Mammary epithelial cell (primary cell): ENCODE results near the gene AKAP13.

Source experiments
- EZH2 ChIP-seq: IDR thresholded peaks from 2 replicates; pipeline ENCODE4 v1.6.1; 2012; ENCODE audit warnings: low read length, inconsistent platforms, borderline replicate concordance
- TF ChIP-seq, protein P1 (sequence below), 2 donors: IDR thresholded peaks in 1 of 2; conservative IDR thresholded peaks in 1 of 2; 2 replicates each; pipeline ENCODE4 v1.5.1; 2011 to 2012; ENCODE audit warnings: inconsistent platforms in 2 of 2, low read length in 2 of 2, mild to moderate bottlenecking in 2 of 2, control low read depth in 1 of 2, low read depth in 1 of 2; ENCODE audit not compliant: insufficient read depth in 1 of 2; ENCODE audit errors: extremely low read depth in 1 of 2

DNA sequence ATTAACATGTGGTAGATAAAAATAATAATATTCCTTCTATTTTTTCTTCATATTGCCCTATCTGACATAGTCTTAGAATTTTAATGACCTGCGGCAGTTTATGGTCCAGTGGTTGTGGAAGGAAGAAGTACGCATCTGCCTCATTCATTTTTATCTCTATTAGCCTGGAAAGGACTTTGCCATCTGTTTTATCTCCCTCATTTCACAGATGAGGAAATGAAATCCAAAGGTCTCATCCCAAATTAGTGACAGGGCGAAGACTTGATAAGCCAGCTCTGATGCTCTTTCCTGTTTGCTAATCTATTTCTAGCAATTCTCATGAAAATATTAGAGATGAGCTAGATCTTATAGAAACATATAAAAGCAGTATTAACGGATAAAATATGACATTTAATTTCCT is 301.0 kb downstream of the AKAP13 start:
- TF ChIP-seq, protein P1, sequence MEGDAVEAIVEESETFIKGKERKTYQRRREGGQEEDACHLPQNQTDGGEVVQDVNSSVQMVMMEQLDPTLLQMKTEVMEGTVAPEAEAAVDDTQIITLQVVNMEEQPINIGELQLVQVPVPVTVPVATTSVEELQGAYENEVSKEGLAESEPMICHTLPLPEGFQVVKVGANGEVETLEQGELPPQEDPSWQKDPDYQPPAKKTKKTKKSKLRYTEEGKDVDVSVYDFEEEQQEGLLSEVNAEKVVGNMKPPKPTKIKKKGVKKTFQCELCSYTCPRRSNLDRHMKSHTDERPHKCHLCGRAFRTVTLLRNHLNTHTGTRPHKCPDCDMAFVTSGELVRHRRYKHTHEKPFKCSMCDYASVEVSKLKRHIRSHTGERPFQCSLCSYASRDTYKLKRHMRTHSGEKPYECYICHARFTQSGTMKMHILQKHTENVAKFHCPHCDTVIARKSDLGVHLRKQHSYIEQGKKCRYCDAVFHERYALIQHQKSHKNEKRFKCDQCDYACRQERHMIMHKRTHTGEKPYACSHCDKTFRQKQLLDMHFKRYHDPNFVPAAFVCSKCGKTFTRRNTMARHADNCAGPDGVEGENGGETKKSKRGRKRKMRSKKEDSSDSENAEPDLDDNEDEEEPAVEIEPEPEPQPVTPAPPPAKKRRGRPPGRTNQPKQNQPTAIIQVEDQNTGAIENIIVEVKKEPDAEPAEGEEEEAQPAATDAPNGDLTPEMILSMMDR (conservative IDR thresholded peaks at IDR 0.05 in 1 of 2, IDR thresholded peaks at IDR 0.05 in 1 of 2; ENCODE audit: extremely low read depth in 1 of 2, insufficient read depth in 1 of 2, low read depth in 1 of 2, low read length in 2 of 2), result no peak
- TF ChIP-seq EZH2, result no peak
